ENCODE measurements around the gene SURF1.

- TF ChIP-seq EZH2phosphoT487 (IDR thresholded peaks at IDR 0.05; ENCODE audit: borderline replicate concordance, low read length) = no peak
- no peak for TF ChIP-seq CTCF (conservative IDR thresholded peaks at IDR 0.05; ENCODE audit: low read depth, low read length)
Observed at GRCh38 chr9:133344071-133344470, 12.2 kb downstream of the SURF1 start.
